Stimulated activated CD8-positive, alpha-beta memory T cell treated with anti-CD3 and anti-CD28 coated beads, Interleukin-7, amount 100 ng/mL, for 24 hours (primary cell): ENCODE measurements around the gene AURKA.

Experiments
- DNase-seq: peaks from one replicate; pipeline ENCODE4 v3.0.0-alpha.2; 2020; ENCODE audit warnings: low read depth

Gene AURKA

DNA sequence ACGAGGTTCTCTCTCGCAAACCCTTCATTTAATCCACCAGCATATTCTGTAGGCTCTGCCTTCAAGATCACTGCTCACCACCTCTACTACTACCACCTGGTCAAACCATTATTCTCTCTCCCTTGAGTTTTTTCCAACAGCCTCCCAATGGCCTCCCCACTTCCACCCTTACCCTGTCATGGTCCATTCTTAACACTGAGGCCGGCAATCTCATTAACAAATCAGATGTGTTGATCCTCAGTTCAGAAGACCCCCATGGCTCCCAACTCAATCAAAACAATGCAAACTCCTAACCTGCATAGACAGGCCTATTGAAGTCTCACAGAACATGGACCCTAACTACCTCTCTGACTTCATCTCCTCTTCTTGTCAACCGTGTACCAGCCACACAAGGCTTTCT lies 2.2 kb downstream of the AURKA start:
- no peak for DNase-seq

GRCh38 chr20:56388882-56389281 lies 3.1 kb downstream of the AURKA start:
- DNase-seq, result no peak

DNA sequence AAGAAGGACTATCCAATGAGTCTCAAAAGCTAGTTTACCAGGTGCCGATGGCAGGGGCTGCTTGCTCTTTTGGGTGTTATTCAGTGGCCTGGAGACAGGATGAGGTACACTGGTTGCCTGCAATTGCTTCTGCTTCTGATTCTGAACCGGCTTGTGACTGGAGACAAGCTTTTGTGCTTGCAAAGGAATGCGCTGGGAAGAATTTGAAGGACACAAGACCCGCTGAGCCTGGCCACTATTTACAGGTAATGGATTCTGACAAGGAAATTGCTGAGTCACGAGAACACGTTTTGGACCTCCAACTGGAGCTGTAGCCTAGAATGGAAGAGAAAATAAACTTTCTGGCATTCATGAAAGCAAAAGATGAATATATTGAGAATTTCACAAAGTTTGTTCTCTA lies 5.8 kb downstream of the AURKA start:
- no peak for DNase-seq

GRCh38 chr20:56385130-56385529 lies 6.9 kb downstream of the AURKA start:
- no peak for DNase-seq

- DNase-seq, result no peak
Observed at GRCh38 chr20:56383334-56383733, 8.7 kb downstream of the AURKA start.

GRCh38 chr20:56382696-56383095 lies 9.3 kb downstream of the AURKA start:
- DNase-seq, result no peak

GRCh38 chr20:56381501-56381900 lies 10.5 kb downstream of the AURKA start:
- DNase-seq, result no peak

- DNase-seq, result no peak
Observed at GRCh38 chr20:56380375-56380774, 11.6 kb downstream of the AURKA start.

GRCh38 chr20:56378386-56378785 lies 13.6 kb downstream of the AURKA start:
- no peak for DNase-seq

- DNase-seq, result no peak
Observed at GRCh38 chr20:56376331-56376730, 15.7 kb downstream of the AURKA start.

- no peak for DNase-seq
Observed at GRCh38 chr20:56373942-56374341, 18.1 kb downstream of the AURKA start.

GRCh38 chr20:56372850-56373249 lies 19.2 kb downstream of the AURKA start:
- DNase-seq, result no peak

- no peak for DNase-seq
Observed at GRCh38 chr20:56371977-56372376, 20.0 kb downstream of the AURKA start.

- no peak for DNase-seq
Observed at GRCh38 chr20:56369179-56369578, 22.8 kb downstream of the AURKA start.

DNA sequence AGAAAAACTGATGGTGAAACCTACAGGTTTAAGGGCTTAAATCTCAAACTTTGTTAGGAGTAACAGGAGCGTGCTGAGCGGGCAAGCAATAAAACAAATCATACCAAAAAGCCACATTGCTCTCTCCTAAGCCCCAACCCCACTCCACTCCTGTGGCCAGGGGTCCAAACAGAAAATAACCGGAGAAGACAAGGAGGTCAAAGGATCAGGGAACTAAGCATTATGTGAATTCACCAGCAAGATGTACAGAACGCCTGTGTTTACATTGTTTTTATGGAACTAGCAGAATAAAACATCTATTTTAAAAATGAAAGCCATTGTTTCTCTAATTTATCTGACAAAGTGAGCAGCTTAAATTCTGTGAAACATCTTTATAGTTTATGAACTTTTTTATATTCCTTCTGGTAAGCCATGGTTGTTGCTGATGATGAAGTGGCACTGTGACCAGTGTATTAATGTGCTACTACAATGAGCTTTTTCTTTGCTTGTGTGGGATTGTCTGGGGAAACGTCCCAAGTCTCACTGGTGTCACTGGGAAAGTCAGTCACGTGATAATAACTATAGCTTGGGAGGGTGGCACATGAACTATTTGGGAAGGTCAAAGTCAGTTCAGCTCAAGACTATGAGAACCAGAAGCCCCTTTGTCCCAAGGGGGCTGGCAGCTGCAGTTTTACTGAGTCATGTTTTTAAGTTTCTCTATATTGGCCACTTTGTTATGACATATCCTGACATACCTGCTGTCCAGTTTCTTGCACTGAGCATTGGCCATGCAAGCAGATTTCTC lies 23.5 kb downstream of the AURKA start:
- DNase-seq, result no peak

- no peak for DNase-seq
Observed at GRCh38 chr20:56363491-56363890, 28.5 kb downstream of the AURKA start.

DNA sequence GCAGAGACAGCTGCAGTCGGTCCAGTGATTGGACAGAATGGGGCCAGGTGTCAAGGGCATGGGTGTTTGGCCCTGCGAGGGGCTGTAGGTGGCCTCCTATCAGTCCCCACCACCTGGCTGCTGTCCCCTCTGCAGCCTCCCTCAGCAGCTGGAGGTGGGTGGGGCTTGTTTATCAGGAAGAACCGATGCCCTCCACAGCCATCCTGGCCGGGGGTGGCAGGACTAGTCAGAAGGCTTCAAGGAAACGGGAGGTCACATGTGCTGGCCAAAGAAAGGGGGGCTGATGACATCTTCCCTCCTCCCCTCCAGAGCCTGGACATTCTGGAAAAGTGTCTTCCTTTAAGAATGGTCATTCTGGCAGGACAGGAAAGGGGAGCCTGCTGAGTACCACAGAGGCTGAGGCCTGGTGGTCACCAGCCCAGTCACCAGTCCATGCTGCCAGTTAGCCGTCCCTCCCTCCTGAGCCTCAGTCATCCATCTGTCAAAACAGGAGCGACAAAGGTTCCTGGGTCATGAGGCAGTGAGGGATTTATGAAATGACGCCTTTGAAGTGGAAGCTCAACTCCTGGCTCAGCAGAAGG lies 29.1 kb downstream of the AURKA start:
- no peak for DNase-seq

GRCh38 chr20:56361900-56362299 lies 30.1 kb downstream of the AURKA start:
- no peak for DNase-seq

DNA sequence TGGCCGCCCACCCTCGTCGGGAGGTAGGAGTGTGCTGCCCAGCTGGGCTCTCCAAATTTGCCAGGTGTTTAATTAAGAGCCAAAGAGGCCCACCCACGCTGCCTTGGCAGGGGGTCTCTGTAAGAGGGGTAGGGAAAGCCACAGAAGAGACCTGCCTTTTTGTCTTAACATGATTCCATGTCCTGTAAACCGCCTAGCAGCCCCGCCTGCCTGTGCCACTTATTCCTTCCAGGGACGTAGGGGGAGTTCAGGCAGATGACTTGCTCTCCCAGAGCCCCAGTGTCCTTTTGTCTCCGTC lies 31.2 kb downstream of the AURKA start:
- no peak for DNase-seq

- no peak for DNase-seq
Observed at GRCh38 chr20:56360133-56360907, 31.7 kb downstream of the AURKA start.

GRCh38 chr20:56359212-56360132 lies 32.5 kb downstream of the AURKA start:
- DNase-seq, result no peak

- peak; percentile 56 for DNase-seq
Observed at GRCh38 chr20:56358600-56359211, 33.3 kb downstream of the AURKA start, which contains the start of gene FAM210B. Gene FAM210B, plus strand, starts transcription at chr20:56358974. Its CDS starts 32 bp downstream, at chr20:56359006.
